Glutamatergic neuron (in vitro differentiated cells): ENCODE data around the gene DCLK2. TPM values are rescaled to one million over a fixed set of nuclear protein-coding genes. Genes with fewer than 3 reads are reported as not detected.

Source experiments
- DNase-seq: peaks from one replicate; pipeline ENCODE4 v3.0.0; 2022
- H3K27ac Mint-ChIP-seq: one replicate; pipeline ENCODE4 v1.8.0; 2020; ENCODE audit warnings: mild to moderate bottlenecking, mixed read lengths, inconsistent platforms; ENCODE audit not compliant: unreplicated experiment
- H3K27me3 Mint-ChIP-seq: one replicate; pipeline ENCODE4 v1.8.0; 2020; ENCODE audit warnings: mild to moderate bottlenecking, moderate library complexity, mixed read lengths, inconsistent platforms; ENCODE audit not compliant: unreplicated experiment
- H3K36me3 Mint-ChIP-seq: one replicate; pipeline ENCODE4 v1.8.0; 2020; ENCODE audit warnings: mild to moderate bottlenecking, mixed read lengths, inconsistent platforms; ENCODE audit not compliant: unreplicated experiment
- H3K4me1 Mint-ChIP-seq: one replicate; pipeline ENCODE4 v1.8.0; 2020; ENCODE audit warnings: mild to moderate bottlenecking, low read depth, mixed read lengths, inconsistent platforms; ENCODE audit not compliant: unreplicated experiment
- H3K4me3 Mint-ChIP-seq: one replicate; pipeline ENCODE4 v1.8.0; 2020; ENCODE audit warnings: mild to moderate bottlenecking, mixed read lengths, inconsistent platforms; ENCODE audit not compliant: unreplicated experiment
- H3K9me3 Mint-ChIP-seq: one replicate; pipeline ENCODE4 v1.8.0; 2020; ENCODE audit warnings: mild to moderate bottlenecking, moderate library complexity, mixed read lengths, inconsistent platforms; ENCODE audit not compliant: unreplicated experiment
- total RNA-seq: library from RNA; stranded (reverse); fragmentation: NEBNext Ultra II Directional; extraction: Animal tissue kit (Norgen Biotek cat#: 25700); gene quantifications from one replicate; pipeline ENCODE4 v1.2.1, GENCODE V29; 2021; ENCODE audit not compliant: unreplicated experiment
- TF ChIP-seq, protein P1 (sequence below): fragments of 200-600 bp; sonication (generic); IDR thresholded peaks from one replicate; pipeline ENCODE4 v1.5.0; 2021; ENCODE audit not compliant: partially characterized antibody, unreplicated experiment

Gene DCLK2
- total RNA-seq, 1 donor from 2014 or later = 36.8 TPM

- TF ChIP-seq, protein P1, sequence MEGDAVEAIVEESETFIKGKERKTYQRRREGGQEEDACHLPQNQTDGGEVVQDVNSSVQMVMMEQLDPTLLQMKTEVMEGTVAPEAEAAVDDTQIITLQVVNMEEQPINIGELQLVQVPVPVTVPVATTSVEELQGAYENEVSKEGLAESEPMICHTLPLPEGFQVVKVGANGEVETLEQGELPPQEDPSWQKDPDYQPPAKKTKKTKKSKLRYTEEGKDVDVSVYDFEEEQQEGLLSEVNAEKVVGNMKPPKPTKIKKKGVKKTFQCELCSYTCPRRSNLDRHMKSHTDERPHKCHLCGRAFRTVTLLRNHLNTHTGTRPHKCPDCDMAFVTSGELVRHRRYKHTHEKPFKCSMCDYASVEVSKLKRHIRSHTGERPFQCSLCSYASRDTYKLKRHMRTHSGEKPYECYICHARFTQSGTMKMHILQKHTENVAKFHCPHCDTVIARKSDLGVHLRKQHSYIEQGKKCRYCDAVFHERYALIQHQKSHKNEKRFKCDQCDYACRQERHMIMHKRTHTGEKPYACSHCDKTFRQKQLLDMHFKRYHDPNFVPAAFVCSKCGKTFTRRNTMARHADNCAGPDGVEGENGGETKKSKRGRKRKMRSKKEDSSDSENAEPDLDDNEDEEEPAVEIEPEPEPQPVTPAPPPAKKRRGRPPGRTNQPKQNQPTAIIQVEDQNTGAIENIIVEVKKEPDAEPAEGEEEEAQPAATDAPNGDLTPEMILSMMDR = no peak
- Mint-ChIP-seq H3K36me3 (no peaks in the 10 kb centered on the region), H3K4me1 (no peaks in the 10 kb centered on the region), H3K27me3 (no peaks in the 10 kb centered on the region), H3K4me3 (no peak overlapping the region), H3K9me3 (no peaks in the 10 kb centered on the region), H3K27ac (no peak overlapping the region)
- no peak for DNase-seq
Measured at GRCh38 chr4:150046728-150047217, 31.5 kb upstream of the DCLK2 start.

DNA sequence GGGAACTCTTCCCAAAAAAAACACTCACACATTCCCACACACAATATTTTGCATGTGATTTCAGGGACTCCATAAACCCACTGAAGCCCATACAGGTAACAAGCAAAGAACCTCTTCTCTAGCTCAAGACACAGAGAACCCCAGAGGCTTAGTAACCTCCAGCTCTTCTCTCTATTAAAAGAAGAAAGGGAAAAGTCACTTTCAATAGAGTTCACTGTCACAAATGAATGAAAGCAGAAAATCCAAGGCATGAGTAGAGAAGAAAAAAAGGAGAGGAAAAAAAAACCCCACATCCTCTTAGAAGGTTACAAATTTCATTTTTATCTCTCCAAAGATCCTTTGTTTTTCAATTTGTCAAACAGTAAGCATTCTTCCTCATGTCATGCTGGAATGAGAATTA, 30.7 kb upstream of the DCLK2 start:
- Mint-ChIP-seq H3K9me3 (no peaks in the 10 kb centered on the region), H3K36me3 (no peaks in the 10 kb centered on the region), H3K27ac (no peak overlapping the region), H3K4me3 (no peak overlapping the region), H3K4me1 (no peaks in the 10 kb centered on the region), H3K27me3 (no peaks in the 10 kb centered on the region)
- TF ChIP-seq, protein P1 = no peak
- DNase-seq = no peak

DNA sequence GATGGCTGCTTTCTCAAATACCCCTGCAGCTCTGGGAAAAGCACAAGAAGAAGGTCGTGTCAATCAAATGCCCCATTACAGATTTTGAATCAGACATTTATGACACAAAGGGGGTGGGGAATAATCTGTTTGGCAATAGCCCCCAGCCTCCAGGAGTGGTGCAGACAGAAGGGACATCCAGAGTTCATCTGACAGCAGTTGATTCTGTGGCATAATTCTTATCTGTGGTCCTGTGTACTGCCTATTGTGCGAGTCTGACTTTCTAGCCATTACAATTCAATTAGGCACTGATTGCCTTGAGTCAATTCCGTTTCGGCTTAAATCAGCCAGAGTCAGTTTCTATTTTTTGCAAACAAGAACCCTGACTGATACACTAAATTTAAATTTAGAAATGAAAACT, 28.6 kb upstream of the DCLK2 start:
- no peaks in the 10 kb centered on the region for H3K36me3 Mint-ChIP-seq
- no peaks in the 10 kb centered on the region for H3K4me1 Mint-ChIP-seq
- H3K9me3 Mint-ChIP-seq = no peaks in the 10 kb centered on the region
- no peak overlapping the region for H3K4me3 Mint-ChIP-seq
- H3K27ac Mint-ChIP-seq = no peak overlapping the region
- TF ChIP-seq, protein P1 = no peak
- no peaks in the 10 kb centered on the region for H3K27me3 Mint-ChIP-seq
- no peak for DNase-seq

DNA sequence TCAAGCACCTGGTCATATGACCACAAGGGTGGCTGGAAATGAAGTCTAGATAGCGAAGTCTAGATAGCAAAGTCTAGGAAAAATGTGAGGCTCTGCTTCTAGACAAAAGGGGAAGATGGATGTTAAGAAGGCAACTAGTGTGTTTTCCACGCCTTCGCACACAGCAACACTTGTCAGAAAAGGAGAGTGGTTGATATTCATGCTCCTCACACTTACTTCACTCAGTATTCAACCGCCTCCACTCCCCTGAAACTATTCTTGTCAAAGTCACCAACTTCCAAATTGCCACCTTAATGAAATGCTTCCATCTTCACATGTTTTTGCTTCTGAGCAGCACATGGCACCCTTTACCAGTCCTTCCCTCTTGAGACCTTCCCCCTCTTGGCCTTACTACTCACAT, 27.7 kb upstream of the DCLK2 start:
- no peak overlapping the region for H3K4me3 Mint-ChIP-seq
- H3K36me3 Mint-ChIP-seq = no peaks in the 10 kb centered on the region
- TF ChIP-seq, protein P1 = no peak
- H3K27ac Mint-ChIP-seq = no peak overlapping the region
- no peaks in the 10 kb centered on the region for H3K27me3 Mint-ChIP-seq
- H3K4me1 Mint-ChIP-seq = no peaks in the 10 kb centered on the region
- no peak for DNase-seq
- H3K9me3 Mint-ChIP-seq = no peaks in the 10 kb centered on the region

- Mint-ChIP-seq H3K27me3 (no peaks in the 10 kb centered on the region), H3K36me3 (no peaks in the 10 kb centered on the region), H3K4me1 (no peaks in the 10 kb centered on the region), H3K27ac (no peak overlapping the region), H3K9me3 (no peaks in the 10 kb centered on the region), H3K4me3 (no peak overlapping the region)
- TF ChIP-seq, protein P1 = no peak
- DNase-seq = no peak
Measured at GRCh38 chr4:150051111-150051510, 27.1 kb upstream of the DCLK2 start.
